ENCODE measurements around the gene ADAMTS10.

GRCh38 chr19:8638078-8638619 is 27.6 kb upstream of the ADAMTS10 start:
- no peak for TF ChIP-seq CTCF (conservative IDR thresholded peaks at IDR 0.05; ENCODE audit: low read length)
- no peak for TF ChIP-seq EZH2phosphoT487 (IDR thresholded peaks at IDR 0.05; ENCODE audit: borderline replicate concordance, low read depth, low read length)

Data from OCI-LY7 (cell line).